H1 (cell line): ENCODE measurements around the gene TAS2R39. TPM values are rescaled to one million over a fixed set of nuclear protein-coding genes. Genes with fewer than 3 reads are reported as not detected.

Source experiments
- CTCF ChIA-PET: fragments of 300-600 bp; sonication (Branson Sonifier 250); formaldehyde crosslinking; loops from one replicate; lab custom pipeline; 2021; ENCODE audit not compliant: partially characterized antibody; lab: Charles Lee
- POLR2A ChIA-PET: fragments of 300-600 bp; sonication (Branson Sonifier 250); formaldehyde crosslinking; loops from one replicate; lab custom pipeline; 2021; ENCODE audit warnings: inconsistent platforms; ENCODE audit not compliant: partially characterized antibody; lab: Charles Lee
- DNase-seq, 2 experiments: peaks; one replicate each; pipeline versions ENCODE4 v3.0.0 to v3.0.0-alpha.2; 2010 to 2022; ENCODE audit warnings: low spot score in 2 of 2, low read depth in 1 of 2, mixed read lengths in 1 of 2
- FAIRE-seq: peaks from 2 replicates; lab custom pipeline; 2011; peaks lifted over from hg19 to GRCh38; lab: Jason Lieb, UNC
- H2AFZ ChIP-seq: 2 replicates; pipeline ENCODE4 v1.8.1; 2012; ENCODE audit warnings: low read length, inconsistent platforms
- H2AK5ac ChIP-seq: 2 replicates; pipeline ENCODE4 v1.6.1; 2013; ENCODE audit warnings: low read depth, low read length
- H2BK120ac ChIP-seq: replicated peaks from 2 replicates; pipeline ENCODE3; 2013; ENCODE audit warnings: low read depth, low read length, inconsistent platforms
- H2BK12ac ChIP-seq: 2 replicates; pipeline ENCODE4 v1.6.1; 2013; ENCODE audit warnings: low read depth, low read length
- H2BK15ac ChIP-seq: 2 replicates; pipeline ENCODE4 v1.6.1; 2013; ENCODE audit warnings: low read length
- H2BK20ac ChIP-seq: 2 replicates; pipeline ENCODE4 v1.6.1; 2013; ENCODE audit warnings: low read length
- H2BK5ac ChIP-seq: 2 replicates; pipeline ENCODE4 v1.6.1; 2013; ENCODE audit warnings: low read depth, low read length
- H3K14ac ChIP-seq: 2 replicates; pipeline ENCODE4 v1.6.1; 2013; ENCODE audit warnings: inconsistent platforms; ENCODE audit not compliant: insufficient read length
- H3K18ac ChIP-seq: 2 replicates; pipeline ENCODE4 v1.6.1; 2013; ENCODE audit warnings: low read length; ENCODE audit errors: extremely low read depth
- H3K23ac ChIP-seq: 2 replicates; pipeline ENCODE4 v1.6.1; 2013; ENCODE audit warnings: inconsistent platforms; ENCODE audit not compliant: insufficient read length
- H3K23me2 ChIP-seq: 2 replicates; pipeline ENCODE4 v1.6.1; 2013; ENCODE audit warnings: low read depth, low read length
- H3K27ac ChIP-seq: 2 replicates; pipeline ENCODE4 v1.6.1; 2011; ENCODE audit warnings: low read depth, low read length, inconsistent platforms
- H3K27me3 ChIP-seq, 4 experiments: replicated peaks in 1 of 4; 1 replicate in 1 of 4; 2 replicates in 3 of 4; pipeline versions ENCODE4 v1.6.1 to v1.8.1; 2011 to 2013; ENCODE audit warnings: low read length in 3 of 4, mild to moderate bottlenecking in 3 of 4, inconsistent platforms in 2 of 4, mixed read lengths in 2 of 4, moderate library complexity in 1 of 4; ENCODE audit not compliant: control insufficient read depth in 3 of 4, insufficient read depth in 3 of 4; ENCODE audit errors: extremely low read depth in 1 of 4
- H3K36me3 ChIP-seq, 4 experiments: 2 replicates each; pipeline versions ENCODE4 v1.6.1 to v1.8.1; 2011 to 2013; ENCODE audit warnings: mild to moderate bottlenecking in 4 of 4, low read length in 3 of 4, moderate library complexity in 2 of 4, control low read depth in 1 of 4, inconsistent platforms in 1 of 4; ENCODE audit not compliant: insufficient read depth in 4 of 4, control insufficient read depth in 2 of 4
- H3K4ac ChIP-seq: replicated peaks from 2 replicates; pipeline ENCODE3; 2013; ENCODE audit warnings: low read length, low read depth, mixed read lengths, inconsistent platforms; ENCODE audit not compliant: insufficient read length
- H3K4me1 ChIP-seq, 4 experiments: replicated peaks in 1 of 4; 1 replicate in 1 of 4; 2 replicates in 3 of 4; pipeline versions ENCODE4 v1.6.1 to v1.8.1; 2011 to 2013; ENCODE audit warnings: low read length in 3 of 4, inconsistent platforms in 2 of 4, mixed read lengths in 1 of 4; ENCODE audit not compliant: insufficient read depth in 4 of 4, control insufficient read depth in 3 of 4
- H3K4me2 ChIP-seq, 2 experiments: 2 replicates each; pipeline versions ENCODE4 v1.6.1 to v1.8.1; 2011 to 2013; ENCODE audit warnings: low read depth in 2 of 2, low read length in 2 of 2, control low read depth in 1 of 2, inconsistent platforms in 1 of 2, mild to moderate bottlenecking in 1 of 2; ENCODE audit not compliant: insufficient read depth in 1 of 2
- H3K4me3 ChIP-seq, 4 experiments: fragments of 200-600, 300-600 bp in 1 of 4; sonication (generic), shearing (Covaris generic), sonication (Bioruptor Twin) in 1 of 4; 2 replicates each; pipeline versions ENCODE4 v1.5.1 to v1.8.1; 2011 to 2016; ENCODE audit warnings: low read length in 4 of 4, low read depth in 3 of 4, control low read depth in 2 of 4, inconsistent platforms in 2 of 4, mild to moderate bottlenecking in 2 of 4, mixed read lengths in 1 of 4, moderate library complexity in 1 of 4; ENCODE audit not compliant: insufficient read depth in 2 of 4; ENCODE audit errors: extremely low read depth in 1 of 4
- H3K56ac ChIP-seq: replicated peaks from 2 replicates; pipeline ENCODE3; 2013; ENCODE audit warnings: low read depth, mild to moderate bottlenecking, mixed read lengths, low read length, inconsistent platforms; ENCODE audit not compliant: insufficient read length
- H3K79me1 ChIP-seq: 2 replicates; pipeline ENCODE4 v1.6.1; 2013; ENCODE audit warnings: low read depth, low read length, control low read depth
- H3K79me2 ChIP-seq, 2 experiments: 2 replicates each; pipeline versions ENCODE4 v1.6.1 to v1.8.1; 2012 to 2013; ENCODE audit warnings: low read length in 2 of 2, mild to moderate bottlenecking in 2 of 2, inconsistent platforms in 1 of 2; ENCODE audit not compliant: insufficient read depth in 2 of 2, control insufficient read depth in 1 of 2
- H3K9ac ChIP-seq, 4 experiments: replicated peaks in 1 of 4; 1 replicate in 1 of 4; 2 replicates in 3 of 4; pipeline versions ENCODE4 v1.6.1 to v1.8.1; 2011 to 2013; ENCODE audit warnings: low read depth in 3 of 4, low read length in 3 of 4, control low read depth in 2 of 4, mild to moderate bottlenecking in 2 of 4, moderate library complexity in 2 of 4, inconsistent platforms in 1 of 4; ENCODE audit errors: extremely low read depth in 1 of 4
- H3K9me3 ChIP-seq, 2 experiments: 2 replicates each; pipeline versions ENCODE4 v1.6.1 to v1.8.1; 2012 to 2013; ENCODE audit warnings: mild to moderate bottlenecking in 2 of 2, moderate library complexity in 2 of 2, control low read depth in 1 of 2, inconsistent platforms in 1 of 2, low read depth in 1 of 2, low read length in 1 of 2, mixed read lengths in 1 of 2; ENCODE audit not compliant: insufficient read depth in 2 of 2
- H4K20me1 ChIP-seq, 2 experiments: replicated peaks in 1 of 2; 2 replicates each; pipeline versions ENCODE3 to v1.8.1; 2011 to 2013; ENCODE audit warnings: inconsistent platforms in 2 of 2, low read length in 2 of 2, mild to moderate bottlenecking in 1 of 2; ENCODE audit not compliant: insufficient read depth in 2 of 2, control insufficient read depth in 1 of 2
- H4K5ac ChIP-seq: 2 replicates; pipeline ENCODE4 v1.6.1; 2013; ENCODE audit warnings: low read length, low read depth, mixed read lengths, inconsistent platforms; ENCODE audit not compliant: insufficient read length
- H4K8ac ChIP-seq: 2 replicates; pipeline ENCODE4 v1.8.0; 2013; ENCODE audit warnings: mild to moderate bottlenecking, moderate library complexity, low read length, inconsistent platforms; ENCODE audit not compliant: insufficient read depth; ENCODE audit errors: extremely low read depth
- H4K91ac ChIP-seq: replicated peaks from 2 replicates; pipeline ENCODE3; 2013; ENCODE audit warnings: low read length, mixed read lengths, inconsistent platforms; ENCODE audit not compliant: insufficient read length
- ATF3 ChIP-seq: IDR thresholded peaks from 2 replicates; pipeline ENCODE4 v1.6.1; 2011; ENCODE audit warnings: low read depth, mild to moderate bottlenecking, low read length; ENCODE audit not compliant: insufficient read depth
- FOSL1 ChIP-seq: IDR thresholded peaks from 2 replicates; pipeline ENCODE4 v1.6.1; 2011; ENCODE audit warnings: mild to moderate bottlenecking, low read depth, low read length, moderate library complexity; ENCODE audit not compliant: insufficient read depth
- GTF2F1 ChIP-seq: IDR thresholded peaks from 2 replicates; pipeline ENCODE4 v1.6.1; 2012; ENCODE audit warnings: low read depth, low read length, improper control_type of control experiment, borderline replicate concordance
- JUND ChIP-seq: IDR thresholded peaks from 2 replicates; pipeline ENCODE4 v1.6.1; 2011; ENCODE audit warnings: mild to moderate bottlenecking, improper control_type of control experiment, low read length
- POLR2A ChIP-seq, 2 experiments: IDR thresholded peaks; 1 replicate in 1 of 2; 2 replicates in 1 of 2; pipeline ENCODE4 v1.6.1; 2011; ENCODE audit warnings: low read depth in 2 of 2, low read length in 2 of 2, mild to moderate bottlenecking in 2 of 2; ENCODE audit errors: control extremely low read depth in 1 of 2
- YY1 ChIP-seq: IDR thresholded peaks from 2 replicates; pipeline ENCODE4 v1.6.1; 2011; ENCODE audit warnings: low read depth, mild to moderate bottlenecking, low read length
- WGBS, 2 experiments: shearing (Covaris generic) in 1 of 2; methylation state at CpG; one replicate each; pipeline versions ENCODE4 v1.1.6 to v1.1.7; 2013 to 2015; ENCODE audit warnings: low lambda C conversion rate in 2 of 2, mixed read lengths in 2 of 2, inconsistent platforms in 1 of 2, low coverage in 1 of 2, missing lambda C conversion rate in 1 of 2; ENCODE audit not compliant: insufficient replicate concordance in 2 of 2, insufficient coverage in 1 of 2, insufficient read length in 1 of 2; ENCODE audit errors: extremely low coverage in 1 of 2, missing lambda C conversion rate in 1 of 2; 5-methylcytosine and 5-hydroxymethylcytosine counted together
- polyA plus RNA-seq, 7 experiments: library from polyadenylated mRNA; depleted of rRNA in 3 of 7; stranded (reverse) in 5 of 7; unstranded in 2 of 7; fragments of >200 nt in 5 of 7; fragments of 200-250 nt in 2 of 7; gene quantifications; 1 replicate in 5 of 7; 2 replicates in 1 of 7; 4 replicates in 1 of 7; pipeline versions ENCODE4 v1.2.1 to v1.2.3, GENCODE V29; 2011 to 2013; ENCODE audit warnings: missing spikeins in 2 of 7, mixed read lengths in 2 of 7
- total RNA-seq: library from RNA; stranded (reverse); fragmentation: NEBNext Ultra II Directional; extraction: Animal tissue kit (Norgen Biotek cat#: 25700); gene quantifications from 2 replicates; pipeline ENCODE4 v1.2.1, GENCODE V29; 2021
- TF ChIP-seq, protein P1 (sequence below): IDR thresholded peaks from 2 replicates; pipeline ENCODE4 v1.6.1; 2012; ENCODE audit warnings: inconsistent platforms
- TF ChIP-seq, protein P2 (sequence below), 3 experiments: IDR thresholded peaks; 1 replicate in 2 of 3; 2 replicates in 1 of 3; pipeline versions ENCODE4 v1.5.1 to v1.6.1; 2011; ENCODE audit warnings: low read length in 3 of 3, mild to moderate bottlenecking in 3 of 3, inconsistent platforms in 2 of 3, low read depth in 1 of 3, moderate library complexity in 1 of 3; ENCODE audit not compliant: insufficient read depth in 1 of 3; ENCODE audit errors: control extremely low read depth in 1 of 3

The TAS2R39 gene
- total and polyA plus RNA-seq, 2 of the 8 experiments (the other 6 are each of a cell fraction or from before 2014, with no cell fraction given): not detected

- H3K4me3 ChIP-seq: no peak overlapping the region
- DNase-seq: peak; percentile 49 to 66
- TF ChIP-seq, protein P1, sequence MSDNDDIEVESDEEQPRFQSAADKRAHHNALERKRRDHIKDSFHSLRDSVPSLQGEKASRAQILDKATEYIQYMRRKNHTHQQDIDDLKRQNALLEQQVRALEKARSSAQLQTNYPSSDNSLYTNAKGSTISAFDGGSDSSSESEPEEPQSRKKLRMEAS: no peak
- TF ChIP-seq GTF2F1: no peak
- TF ChIP-seq, protein P2, sequence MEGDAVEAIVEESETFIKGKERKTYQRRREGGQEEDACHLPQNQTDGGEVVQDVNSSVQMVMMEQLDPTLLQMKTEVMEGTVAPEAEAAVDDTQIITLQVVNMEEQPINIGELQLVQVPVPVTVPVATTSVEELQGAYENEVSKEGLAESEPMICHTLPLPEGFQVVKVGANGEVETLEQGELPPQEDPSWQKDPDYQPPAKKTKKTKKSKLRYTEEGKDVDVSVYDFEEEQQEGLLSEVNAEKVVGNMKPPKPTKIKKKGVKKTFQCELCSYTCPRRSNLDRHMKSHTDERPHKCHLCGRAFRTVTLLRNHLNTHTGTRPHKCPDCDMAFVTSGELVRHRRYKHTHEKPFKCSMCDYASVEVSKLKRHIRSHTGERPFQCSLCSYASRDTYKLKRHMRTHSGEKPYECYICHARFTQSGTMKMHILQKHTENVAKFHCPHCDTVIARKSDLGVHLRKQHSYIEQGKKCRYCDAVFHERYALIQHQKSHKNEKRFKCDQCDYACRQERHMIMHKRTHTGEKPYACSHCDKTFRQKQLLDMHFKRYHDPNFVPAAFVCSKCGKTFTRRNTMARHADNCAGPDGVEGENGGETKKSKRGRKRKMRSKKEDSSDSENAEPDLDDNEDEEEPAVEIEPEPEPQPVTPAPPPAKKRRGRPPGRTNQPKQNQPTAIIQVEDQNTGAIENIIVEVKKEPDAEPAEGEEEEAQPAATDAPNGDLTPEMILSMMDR (IDR thresholded peaks at IDR 0.05; ENCODE audit: control extremely low read depth in 1 of 3, insufficient read depth in 1 of 3, low read depth in 1 of 3, low read length in 3 of 3): peak in 2 of 3 experiments; percentile 99 to 100; a peak in 3 of 4 replicates
- TF ChIP-seq POLR2A (IDR thresholded peaks at IDR 0.05; ENCODE audit: control extremely low read depth in 1 of 2, low read depth in 2 of 2, low read length in 2 of 2): no peak
- no peak for TF ChIP-seq ATF3
- peak; percentile 33; the same call in 1 of the 2 replicates for TF ChIP-seq YY1
- TF ChIP-seq JUND: 0 out of 2 replicates have a peak, but pooled peaks have one; percentile 41
- no peak for TF ChIP-seq FOSL1
These were observed 31.8 kb downstream of the TAS2R39 start for GRCh38 chr7:143214789-143215679.

More at GRCh38 chr7:143214789-143215679, 31.8 kb downstream of the TAS2R39 start:
- H2AFZ ChIP-seq: no peak overlapping the region
- H2AK5ac ChIP-seq: no peak overlapping the region
- H3K14ac ChIP-seq: no peak overlapping the region
- H4K91ac ChIP-seq: no peak overlapping the region
- H3K27me3 ChIP-seq: no peaks in the 10 kb centered on the region
- H3K23me2 ChIP-seq: no peaks in the 10 kb centered on the region
- H2BK120ac ChIP-seq: no peak overlapping the region
- FAIRE-seq: peak; percentile 97
- no peak overlapping the region for H3K23ac ChIP-seq
- 0 out of 4 replicates have a peak, but pooled peaks cover 0 to 2% of the 10 kb centered on the region in 2 experiments for H3K9me3 ChIP-seq
- no peak overlapping the region for H3K4ac ChIP-seq
- H3K4me1 ChIP-seq: no peaks in the 10 kb centered on the region
- H4K5ac ChIP-seq: no peak overlapping the region
- H3K4me2 ChIP-seq: no peak overlapping the region
- H3K56ac ChIP-seq: no peak overlapping the region
- no peak overlapping the region for H3K9ac ChIP-seq
- no peak overlapping the region for H3K27ac ChIP-seq
- H4K20me1 ChIP-seq: no peaks in the 10 kb centered on the region
- H2BK5ac ChIP-seq: no peak overlapping the region
- no peak overlapping the region for H2BK20ac ChIP-seq
- H3K18ac ChIP-seq: no peak overlapping the region
- H2BK15ac ChIP-seq: no peak overlapping the region
- ChIA-PET CTCF (interaction anchor here (0.6 to 11.2 kb wide), 99 partner anchors 9 to 1646 kb away, joined by 3 to 480 read pairs (median 4); partner anchors contain the start of genes CASP2, GSTK1, PIP and TAS2R39), POLR2A (no interaction called here)
- H3K79me2 ChIP-seq: no peaks in the 10 kb centered on the region
- no peaks in the 10 kb centered on the region for H3K36me3 ChIP-seq
- H2BK12ac ChIP-seq: no peak overlapping the region
- 40% methylated on average over 8 of the region's 8 CpGs; no CpG with 5 or more reads in 1 of the 2 experiments for WGBS, 2 experiments
- no peak overlapping the region for H4K8ac ChIP-seq
- H3K79me1 ChIP-seq: no peaks in the 10 kb centered on the region
